Panc1 (cell line): ENCODE data around the gene CAMKK2.
"Not testable (repeated sequence)": the region's sequence is repeated elsewhere in the genome, so short reads cannot be mapped to it uniquely, and the experiment has no call there.

Source experiments
- CTCF ChIP-seq: fragments of 450-650 bp; IDR thresholded peaks from 2 replicates; pipeline ENCODE4 v1.5.1; 2017; ENCODE audit warnings: mild to moderate bottlenecking
- POLR2AphosphoS5 ChIP-seq: IDR thresholded peaks from 2 replicates; pipeline ENCODE4 v1.6.1; 2012; ENCODE audit warnings: mild to moderate bottlenecking, low read depth, low read length, moderate library complexity
- REST ChIP-seq, 2 experiments: IDR thresholded peaks; 2 replicates each; pipeline ENCODE4 v1.6.1; 2011 to 2012; ENCODE audit warnings: low read depth in 2 of 2, control low read depth in 1 of 2, low read length in 1 of 2, mild to moderate bottlenecking in 1 of 2, moderate library complexity in 1 of 2; ENCODE audit not compliant: insufficient read depth in 1 of 2
- SIN3A ChIP-seq: IDR thresholded peaks from 2 replicates; pipeline ENCODE4 v1.6.1; 2012; ENCODE audit warnings: low read depth, mild to moderate bottlenecking, low read length, moderate library complexity, borderline replicate concordance; ENCODE audit not compliant: insufficient read depth
- TCF7L2 ChIP-seq: IDR thresholded peaks from 2 replicates; pipeline ENCODE4 v1.6.1; 2011; ENCODE audit warnings: mild to moderate bottlenecking, low read depth, low read length, inconsistent platforms

- not testable (repeated sequence) for TF ChIP-seq CTCF; REST (IDR thresholded peaks at IDR 0.05; ENCODE audit: insufficient read depth in 1 of 2, low read depth in 2 of 2, low read length in 1 of 2); POLR2AphosphoS5; TCF7L2; SIN3A
Observed at GRCh38 chr12:121282910-121283309, 13.6 kb downstream of the CAMKK2 start.
